NOMO-1 (cell line): ENCODE measurements around the gene DNAJC15.
"Not testable (repeated sequence)": the region's sequence is repeated elsewhere in the genome, so short reads cannot be mapped to it uniquely, and the experiment has no call there.

Experiments used
- DNase-seq, 2 experiments: peaks; one replicate each; lab custom pipeline; 2025; ENCODE audit not compliant: unreplicated experiment in 2 of 2; lab: John Stamatoyannopoulos, UW

DNAJC15 gene

DNA sequence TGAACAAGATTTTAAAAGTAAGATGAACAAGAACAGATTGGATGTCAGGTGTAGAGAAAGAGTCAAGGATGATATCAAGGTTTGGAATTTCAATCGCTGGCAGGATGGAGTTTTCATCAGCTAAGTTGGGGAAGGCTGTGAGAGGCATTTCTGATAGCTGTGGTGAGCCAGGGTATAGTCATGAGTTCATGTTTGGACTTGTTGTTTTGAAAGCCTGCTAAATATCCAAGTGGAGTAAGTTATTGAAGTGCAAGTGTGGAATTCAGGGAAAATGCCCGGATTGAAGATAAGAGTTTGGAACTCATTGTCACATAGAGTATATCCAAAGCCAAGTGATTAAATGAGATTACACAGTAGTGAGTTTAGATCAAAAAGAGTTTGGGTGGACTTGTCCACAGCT, 20.4 kb upstream of the DNAJC15 start:
- no peak for DNase-seq

DNA sequence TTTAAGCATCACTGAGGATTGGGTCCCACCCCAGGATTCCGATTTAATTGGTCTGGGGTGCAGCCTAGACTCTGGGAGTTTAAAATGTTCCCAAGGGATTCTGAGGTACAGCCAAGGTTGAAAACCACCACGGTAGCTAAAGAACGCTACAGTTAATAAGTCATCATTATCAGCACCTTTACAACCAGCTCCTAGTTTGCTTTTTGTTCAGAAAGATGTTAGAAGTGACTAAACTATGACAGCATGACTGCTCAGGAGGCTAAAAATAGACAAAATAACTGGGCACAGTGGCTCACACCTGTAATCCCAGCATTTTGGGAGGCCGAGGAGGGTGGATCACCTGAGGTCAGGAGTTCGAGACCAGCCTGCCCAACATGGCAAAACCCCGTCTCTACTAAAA, 19.7 kb upstream of the DNAJC15 start:
- DNase-seq, result no peak

DNA sequence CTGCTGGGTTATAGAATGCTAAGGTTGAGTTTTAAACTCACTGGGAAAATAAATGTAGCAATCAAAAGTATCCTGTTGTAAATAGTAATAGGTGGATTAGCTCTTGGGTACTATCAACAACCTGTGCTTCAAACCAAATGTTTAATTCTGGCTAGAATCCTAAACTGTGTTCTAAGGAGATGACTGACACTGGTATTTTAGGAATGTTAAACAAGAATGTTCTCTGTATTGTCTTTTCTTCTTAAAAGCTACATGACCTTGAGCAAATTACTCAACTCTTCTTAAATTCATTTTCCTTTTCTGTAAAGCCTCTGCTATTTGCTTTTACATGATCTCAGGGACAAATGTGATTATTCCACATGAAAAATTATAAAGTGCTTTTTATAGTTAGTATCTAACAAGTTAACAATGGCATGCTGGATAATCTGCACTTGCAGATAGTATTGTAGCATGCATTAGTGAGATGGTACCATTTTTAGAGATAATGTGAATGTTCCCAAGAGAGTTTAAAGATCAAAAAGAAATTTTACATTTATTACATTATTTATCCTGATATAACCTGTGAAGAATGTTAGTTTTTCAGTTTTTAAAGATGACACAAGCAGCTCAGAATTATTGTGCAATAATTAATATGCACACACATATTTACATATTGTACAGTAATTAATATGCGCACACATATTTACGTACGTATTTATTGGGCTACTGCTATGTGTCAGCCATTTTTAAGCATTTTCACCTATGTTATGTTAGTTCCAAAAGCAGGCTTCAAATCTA, 17.7 kb upstream of the DNAJC15 start:
- DNase-seq, result no peak

DNA sequence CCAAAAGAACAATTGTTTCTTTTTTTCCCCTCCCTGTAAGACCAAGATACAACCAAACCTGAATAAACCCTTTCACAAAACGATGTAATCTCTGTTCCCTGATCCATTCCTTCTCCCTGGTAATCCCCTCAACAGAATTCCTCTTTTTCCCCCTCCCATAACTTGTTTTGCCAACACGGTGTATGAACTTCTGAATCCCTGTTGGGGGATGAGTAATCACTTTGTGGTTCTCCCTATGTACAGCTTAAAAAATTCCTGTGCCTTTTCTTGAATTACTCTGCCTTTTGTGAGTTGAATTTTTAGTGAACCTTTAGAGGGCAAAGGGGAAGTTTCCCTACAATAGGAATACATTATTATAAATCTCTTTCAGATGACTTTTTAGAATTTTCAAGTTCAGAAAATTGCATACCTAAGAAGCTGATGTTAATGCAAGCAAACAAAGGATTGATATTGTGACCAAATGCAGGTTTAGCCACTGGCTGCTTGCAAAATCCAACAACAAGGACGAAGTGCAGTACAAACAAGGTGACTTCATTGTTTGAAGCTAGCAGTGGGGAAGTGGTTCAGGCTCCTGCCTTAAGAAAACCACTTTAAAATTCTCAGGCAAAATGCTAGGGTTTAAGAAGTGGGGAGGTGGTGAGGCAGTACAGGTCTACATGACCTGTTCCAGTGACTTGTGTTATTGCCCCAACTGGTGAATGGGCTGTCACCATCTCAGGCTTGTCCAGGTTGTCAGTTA, 16.3 kb upstream of the DNAJC15 start:
- no peak for DNase-seq

DNA sequence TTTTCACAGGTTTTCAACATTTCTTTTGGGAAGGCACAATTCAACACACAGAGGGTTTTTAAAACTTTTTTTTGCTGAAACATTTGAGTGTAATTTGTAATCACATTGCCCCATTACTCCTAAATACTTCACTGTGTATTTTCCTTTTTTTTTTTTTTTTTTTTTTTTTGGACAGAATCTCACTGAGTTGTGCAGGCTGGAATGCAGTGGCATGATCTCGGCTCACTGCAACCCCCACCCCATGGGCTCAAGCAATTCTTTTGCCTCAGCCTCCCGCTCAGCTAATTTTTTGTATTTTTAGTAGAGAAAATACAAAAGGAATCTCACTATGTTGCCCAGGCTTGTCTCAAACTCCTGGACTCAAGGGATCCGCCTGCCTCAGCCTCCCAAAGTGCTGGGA, 14.8 kb upstream of the DNAJC15 start:
- DNase-seq, result no peak

DNA sequence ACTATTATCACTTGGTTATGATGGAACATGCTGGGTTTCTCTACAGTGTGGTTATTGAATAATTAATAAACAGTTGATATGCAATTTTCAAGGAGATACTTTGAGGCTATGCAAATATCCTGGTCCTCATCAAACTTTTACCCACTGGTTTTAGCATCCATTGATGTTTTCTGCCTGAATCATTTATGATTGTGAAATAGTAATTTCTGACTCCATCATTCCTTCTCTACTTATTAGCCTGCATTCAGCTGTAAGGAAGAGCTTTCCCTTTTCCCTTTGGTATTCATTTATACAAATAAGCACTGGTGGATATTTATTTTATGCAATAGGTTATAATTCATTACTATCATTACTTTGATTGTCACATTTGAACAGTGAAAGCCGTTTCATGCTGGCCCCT, 13.9 kb upstream of the DNAJC15 start:
- DNase-seq, result no peak

DNA sequence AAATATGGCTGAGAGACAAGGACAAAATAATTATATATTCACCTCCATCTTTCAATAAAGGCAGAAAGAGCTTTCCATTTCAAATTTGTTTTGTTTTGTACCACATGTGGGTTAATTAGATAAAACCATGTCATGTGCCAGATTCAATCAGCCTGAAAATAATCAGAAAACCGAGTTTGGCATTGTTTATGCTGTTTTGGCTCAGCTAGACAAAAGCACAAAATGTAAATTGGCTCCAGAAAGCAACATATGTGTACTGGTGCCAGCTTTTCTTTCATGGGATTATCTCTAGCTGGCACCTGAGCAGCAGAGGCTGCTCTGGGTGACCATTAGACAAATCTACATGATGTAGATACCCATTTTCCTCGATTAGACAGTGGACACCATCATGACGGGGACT, 9.2 kb upstream of the DNAJC15 start:
- no peak for DNase-seq

DNA sequence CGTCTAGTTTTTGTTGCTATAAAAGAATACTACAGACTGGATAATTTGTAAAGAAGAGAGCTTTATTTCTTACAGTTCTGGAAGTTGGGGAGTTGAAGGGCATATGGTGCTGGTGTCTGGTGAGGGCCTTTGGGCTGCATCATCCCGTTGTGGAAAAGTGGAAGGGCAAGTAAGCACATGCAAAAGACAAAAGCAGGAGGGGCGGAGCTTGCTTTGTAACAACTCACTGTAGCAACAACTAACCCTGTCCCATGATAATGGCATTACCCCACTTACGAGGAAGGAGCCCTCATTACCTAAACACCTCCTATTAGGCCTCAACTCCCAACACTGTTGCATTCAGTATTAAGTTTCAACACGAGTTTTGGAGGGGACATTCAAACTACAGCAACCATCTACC, 7.2 kb upstream of the DNAJC15 start:
- no peak for DNase-seq

DNA sequence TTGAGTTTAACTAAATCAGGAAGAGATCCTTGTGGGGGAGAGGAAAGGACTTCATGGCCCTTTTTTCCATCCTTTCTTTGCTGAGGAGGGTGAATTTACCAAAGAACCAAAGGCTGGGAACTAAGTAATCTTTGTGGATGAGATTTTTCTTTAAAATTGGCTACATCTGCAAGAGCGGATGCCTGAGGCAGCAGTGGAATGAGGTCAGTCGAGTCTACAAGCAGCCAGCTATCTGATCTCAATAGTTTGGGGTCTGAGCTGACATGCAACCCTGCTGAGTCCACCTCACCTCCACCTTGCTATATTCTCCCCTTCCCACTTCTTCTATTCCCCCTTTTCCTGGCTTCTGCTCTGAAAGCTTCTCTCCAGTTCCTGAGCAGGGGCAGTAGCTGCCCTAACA, 3.6 kb upstream of the DNAJC15 start:
- DNase-seq, result no peak

DNA sequence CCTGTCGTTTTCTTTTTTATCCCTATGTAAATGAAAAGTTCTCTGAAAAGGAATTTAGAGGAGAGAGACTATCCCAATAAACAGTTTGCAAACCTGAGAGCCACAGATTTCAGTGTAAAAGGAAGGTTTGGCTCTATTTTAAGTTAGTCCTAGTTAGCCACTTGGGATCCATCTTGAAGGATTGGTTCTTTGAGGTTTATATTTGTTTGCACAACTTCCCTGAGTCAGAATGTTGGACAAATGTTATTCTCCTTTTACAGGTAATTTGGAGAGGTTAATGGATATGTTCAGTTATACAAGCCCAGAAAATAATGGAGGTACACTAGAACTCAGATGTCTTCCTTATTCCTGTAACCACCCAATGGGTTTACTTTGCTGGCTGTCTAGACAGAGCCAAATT, 2.6 kb upstream of the DNAJC15 start:
- no peak for DNase-seq

DNA sequence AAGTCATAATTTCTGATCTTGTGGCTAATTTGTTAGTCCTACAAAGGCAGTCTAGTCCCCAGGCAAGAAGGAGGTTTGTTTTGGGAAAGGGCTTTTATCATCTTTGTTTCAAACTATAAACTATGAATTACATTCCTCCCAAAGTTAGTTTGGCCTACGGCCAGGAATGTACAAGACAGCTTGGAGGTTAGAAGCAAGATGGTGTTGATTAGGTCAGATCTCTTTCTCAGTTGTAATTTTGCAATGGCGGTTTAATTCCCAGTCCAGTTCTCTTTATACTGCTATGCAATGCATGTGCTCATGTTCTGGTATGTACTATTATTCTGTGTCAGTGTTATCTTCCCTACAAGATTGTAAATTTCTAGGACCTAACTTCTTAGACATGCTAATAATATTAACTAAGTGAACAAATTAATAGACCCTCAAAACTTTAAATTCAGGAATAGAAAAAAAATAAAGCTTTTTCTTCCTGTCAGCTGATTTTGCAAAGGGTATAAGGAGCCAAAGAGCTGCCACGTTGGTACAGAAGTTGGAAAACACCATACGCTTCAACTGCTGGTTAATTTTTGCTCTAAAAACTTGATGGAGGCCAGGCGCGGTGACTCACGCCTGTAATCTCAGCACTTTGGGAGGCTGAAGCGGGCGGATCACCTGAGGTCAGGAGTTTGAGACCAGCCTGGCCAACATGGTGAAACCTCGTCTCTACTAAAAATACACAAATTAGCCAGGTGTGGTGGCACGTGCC, 1.3 kb upstream of the DNAJC15 start:
- DNase-seq, result no peak

DNA sequence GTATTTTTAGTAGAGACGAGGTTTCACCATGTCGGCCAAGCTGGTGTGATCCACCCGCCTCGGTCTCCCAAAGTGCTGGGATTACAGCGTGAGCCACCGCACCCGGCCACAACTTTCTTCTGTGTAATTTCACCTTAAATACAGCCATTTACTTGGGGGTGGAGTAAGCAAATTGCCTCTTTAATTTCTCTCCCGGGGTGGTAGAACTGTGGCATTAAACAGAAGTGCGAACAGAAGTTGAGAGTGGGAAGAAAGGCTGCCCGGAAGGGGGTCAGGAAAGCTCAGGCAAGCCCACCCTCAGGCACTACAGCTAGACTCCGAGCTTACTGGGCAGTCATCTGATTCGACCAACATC, 475 bp upstream of the DNAJC15 start:
- no peak for DNase-seq

DNA sequence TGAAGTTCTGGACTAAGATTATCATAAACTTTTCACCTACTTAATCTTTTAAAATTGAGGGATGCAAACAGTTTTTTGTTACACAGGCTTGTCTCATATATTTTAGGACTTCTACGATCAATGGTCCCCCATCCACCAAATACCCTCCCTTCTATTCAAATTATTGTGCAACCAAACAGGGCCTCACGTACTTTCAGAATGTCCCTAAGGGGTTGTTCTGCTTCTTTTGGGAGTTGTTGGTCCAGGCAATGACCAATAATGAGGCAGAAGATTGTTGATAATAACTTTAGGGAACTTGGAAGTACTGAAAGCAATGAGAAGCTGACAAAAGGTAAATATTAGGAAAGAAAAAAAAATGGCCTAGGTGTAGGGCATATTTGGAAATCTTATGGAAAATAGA, 2.9 kb downstream of the DNAJC15 start:
- DNase-seq, result peak; percentile 15

DNA sequence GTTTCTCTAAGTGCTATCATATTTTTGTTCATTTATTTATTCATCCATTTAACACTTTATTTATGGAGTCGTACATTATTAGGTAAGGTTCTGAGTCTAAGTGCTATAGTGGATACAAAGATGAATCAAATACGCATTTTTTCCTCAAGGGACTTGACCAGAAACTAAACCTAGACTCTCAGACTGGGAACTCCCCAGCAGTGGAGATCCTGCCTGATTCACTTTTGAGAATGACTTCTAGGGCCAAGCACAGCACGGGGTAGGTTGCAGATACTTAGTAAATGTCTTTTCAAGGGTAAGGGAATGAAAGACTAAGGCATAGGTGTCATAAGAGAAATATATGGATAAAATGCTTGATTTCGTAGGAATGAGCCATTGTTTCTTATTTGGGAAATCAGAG, 7.2 kb downstream of the DNAJC15 start:
- no peak for DNase-seq

DNA sequence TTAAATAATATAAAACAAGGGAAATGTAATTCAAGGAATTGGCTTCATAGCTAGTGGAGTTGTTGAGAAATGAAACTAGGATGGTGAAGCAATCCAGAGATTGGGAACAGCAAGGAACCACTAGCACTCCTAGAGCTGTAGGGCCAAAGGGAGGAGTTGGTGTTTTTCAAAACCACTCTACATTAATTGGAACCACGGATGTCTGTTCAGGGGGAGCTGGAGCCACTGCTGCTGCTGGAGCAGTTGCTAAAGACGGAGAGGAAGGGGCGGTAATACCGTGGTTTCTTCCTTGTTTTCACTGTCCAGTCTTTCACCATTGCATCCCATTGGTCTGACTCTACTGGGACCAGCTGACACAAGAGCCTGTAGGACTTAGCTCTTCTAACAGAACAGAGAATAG, 8.5 kb downstream of the DNAJC15 start:
- no peak for DNase-seq

DNA sequence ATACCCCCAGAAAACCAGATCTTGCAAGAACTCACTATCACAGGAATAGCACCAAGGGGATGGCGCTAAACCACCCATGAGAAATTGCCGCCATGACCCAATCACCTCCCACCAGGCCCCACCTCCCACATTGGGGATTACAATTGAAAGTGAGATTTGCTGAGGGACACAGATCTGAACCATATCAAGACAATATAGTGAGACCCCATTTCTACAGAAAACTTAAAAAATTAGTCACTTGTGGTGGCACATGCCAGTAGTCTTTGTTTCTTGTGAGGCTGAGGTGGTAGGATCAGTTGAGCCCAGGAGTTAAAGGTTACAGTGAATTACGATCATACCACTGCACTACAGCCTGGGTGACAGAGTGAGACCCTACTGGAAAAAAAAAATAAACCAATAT, 9.7 kb downstream of the DNAJC15 start:
- DNase-seq, result no peak

DNA sequence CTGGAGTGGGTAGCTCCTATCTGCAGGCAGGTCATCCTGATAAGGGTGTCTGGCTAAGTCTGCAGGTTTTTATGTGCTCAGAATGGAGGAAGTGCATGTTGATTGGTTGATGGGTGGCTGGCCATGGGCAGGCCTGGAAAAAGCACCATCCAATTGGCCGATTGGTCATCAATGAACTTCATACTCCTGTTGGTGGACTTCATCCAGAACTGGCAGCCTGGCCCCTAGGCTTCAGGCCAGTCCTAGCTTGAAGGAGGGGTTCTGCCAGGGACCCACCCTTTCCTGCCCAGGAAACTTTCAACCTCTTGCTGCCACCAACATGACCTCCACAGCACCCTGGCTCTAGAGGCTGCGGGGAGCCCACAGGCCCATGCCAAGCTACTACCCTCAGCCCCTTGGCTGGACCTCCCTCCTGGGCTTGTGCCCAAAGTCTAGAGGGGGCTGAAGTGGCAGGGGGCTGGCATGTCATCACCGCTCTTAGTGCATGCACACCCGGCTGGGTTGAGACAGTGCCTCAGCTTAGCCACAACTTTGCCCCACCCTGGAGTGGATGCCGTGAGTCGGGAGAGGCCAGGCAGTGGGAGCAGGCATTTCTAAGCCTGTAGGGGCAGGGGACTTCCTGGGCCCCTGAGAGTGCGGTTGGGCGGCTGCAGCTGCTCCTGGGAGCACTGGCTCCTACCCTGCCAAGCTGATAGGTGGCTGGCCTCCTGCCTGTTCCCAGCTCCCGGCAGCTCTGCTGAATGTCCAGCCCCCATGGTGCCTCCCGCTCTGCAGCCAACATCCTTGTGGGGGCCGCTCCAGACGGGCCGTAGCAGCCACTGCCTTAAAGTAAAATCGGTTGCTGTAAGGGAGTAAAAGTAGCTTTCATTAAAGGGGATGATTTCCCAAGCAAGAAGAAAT, 13.2 kb downstream of the DNAJC15 start:
- DNase-seq, result no peak

DNA sequence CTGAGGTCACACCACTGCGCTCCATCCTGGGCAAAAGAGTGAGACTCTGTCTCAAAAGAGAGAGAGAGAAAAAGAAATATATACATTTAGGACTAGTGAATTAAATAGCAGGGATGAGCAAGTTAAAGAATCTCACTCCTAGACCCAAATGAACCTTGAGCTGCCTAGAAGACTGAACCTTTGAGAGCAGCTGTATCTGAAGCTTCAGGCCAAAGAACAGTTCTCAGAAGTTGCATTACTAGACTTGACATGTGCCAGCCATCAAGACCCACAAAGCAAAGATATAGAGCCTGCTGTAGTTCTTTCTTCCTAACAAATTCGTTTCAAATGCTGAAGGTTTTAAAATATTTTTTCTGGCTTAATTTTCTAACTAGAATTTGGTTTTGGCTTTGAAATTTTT, 16.6 kb downstream of the DNAJC15 start:
- DNase-seq, result no peak

DNA sequence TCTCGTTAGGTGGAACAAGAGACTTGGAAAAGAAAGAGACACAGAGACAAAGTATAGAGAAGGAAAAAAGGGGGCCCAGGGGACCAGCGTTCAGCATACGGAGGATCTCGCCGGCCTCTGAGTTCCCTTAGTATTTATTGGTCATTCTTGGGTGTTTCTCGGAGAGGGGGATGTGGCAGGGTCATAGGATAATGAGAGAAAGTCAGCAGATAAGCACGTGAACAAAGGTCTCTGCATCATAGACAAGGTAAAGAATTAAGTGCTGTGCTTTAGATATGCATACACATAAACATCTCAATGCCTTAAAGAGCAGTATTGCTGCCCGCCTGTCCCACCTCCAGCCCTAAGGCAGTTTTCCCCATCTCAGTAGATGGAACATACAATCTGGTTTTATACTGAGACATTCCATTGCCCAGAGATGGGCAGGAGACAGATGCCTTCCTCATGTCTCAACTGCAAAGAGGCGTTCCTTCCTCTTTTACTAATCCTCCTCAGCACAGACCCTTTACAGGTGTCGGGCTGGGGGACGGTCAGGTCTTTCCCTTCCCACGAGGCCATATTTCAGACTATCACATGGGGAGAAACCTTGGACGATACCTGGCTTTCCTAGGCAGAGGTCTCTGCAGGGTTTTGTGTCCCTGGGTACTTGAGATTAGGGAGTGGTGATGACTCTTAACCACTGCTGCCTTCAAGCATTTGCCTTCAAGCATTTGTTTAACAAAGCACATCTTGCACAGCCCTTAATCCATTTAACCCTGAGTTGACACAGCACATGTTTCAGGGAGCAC, 17.4 kb downstream of the DNAJC15 start:
- DNase-seq, result not testable (repeated sequence)

DNA sequence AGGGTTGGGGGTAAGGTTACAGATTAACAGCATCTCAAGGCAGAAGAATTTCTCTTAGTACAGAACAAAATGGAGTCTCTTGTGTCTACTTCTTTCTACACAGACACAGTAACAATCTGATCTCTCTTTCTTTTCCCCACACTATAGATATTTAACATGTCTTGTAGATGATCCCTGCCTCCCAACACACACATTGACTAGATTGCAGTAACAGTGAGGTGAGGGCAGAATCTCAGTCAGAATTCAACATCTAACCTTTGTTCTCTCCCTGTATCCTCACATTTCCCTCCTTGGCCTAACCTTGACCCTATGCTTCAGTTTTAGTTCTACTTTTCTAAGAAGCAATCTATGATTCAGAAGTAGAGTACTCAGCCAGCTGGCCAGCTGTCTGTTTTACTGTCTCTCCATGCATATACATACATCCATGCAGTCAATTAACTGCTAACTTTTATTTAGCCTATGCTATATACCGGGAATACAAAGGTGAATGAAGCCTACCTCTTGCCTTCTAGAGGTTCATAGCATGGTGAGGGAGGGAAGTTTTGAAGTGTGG, 18.1 kb downstream of the DNAJC15 start:
- no peak for DNase-seq
